ENCODE results near the gene CHEK2.
"Not testable (repeated sequence)": the region's sequence is repeated elsewhere in the genome, so short reads cannot be mapped to it uniquely, and the experiment has no call there.

The CHEK2 gene

DNA sequence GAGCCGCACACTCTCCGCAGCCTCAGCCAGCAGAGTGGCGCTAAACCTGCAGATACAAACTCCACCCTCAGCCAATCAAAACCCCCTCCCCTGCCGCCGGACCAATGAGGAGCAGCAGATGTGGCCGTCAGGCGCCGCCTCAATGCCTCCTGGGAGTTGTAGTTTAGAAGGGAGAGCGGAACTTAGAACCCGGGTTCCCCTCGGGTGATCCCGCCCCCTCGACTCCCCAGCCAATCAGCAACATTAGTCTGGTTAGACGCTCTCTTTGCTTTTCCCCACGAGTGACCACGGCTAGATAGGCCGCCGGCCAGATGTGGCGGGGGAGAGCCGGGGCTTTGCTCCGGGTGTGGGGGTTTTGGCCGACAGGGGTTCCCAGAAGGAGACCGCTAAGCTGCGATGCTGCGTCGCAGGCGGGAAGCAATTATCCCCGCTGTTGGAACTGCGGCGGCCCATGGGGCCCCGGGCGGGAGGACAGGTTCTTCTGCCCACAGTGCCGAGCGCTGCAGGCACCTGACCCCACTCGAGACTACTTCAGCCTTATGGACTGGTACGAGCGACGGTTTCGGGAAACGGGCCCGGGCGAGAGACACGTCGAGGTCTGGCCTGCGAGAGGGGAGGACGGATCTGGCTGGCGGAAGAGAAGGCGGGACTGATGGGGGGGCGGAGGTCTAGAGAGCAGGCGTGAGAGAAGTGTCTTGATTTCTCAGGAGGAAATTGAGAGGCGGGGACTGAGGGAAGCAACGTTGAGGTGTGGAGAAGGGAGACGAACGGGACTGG lies at the start of gene CHEK2, which contains the start of gene HSCB:
Gene CHEK2 (minus strand): TSS at position 36 of the 777 bp plus-strand sequence. CDS start 7,099 bp downstream, outside the sequence.
Gene HSCB (plus strand): TSS at position 255 of the 777 bp plus-strand sequence. CDS start 57 bp downstream, at position 312.
- DNase-seq (ENCODE audit: low spot score), result peak; percentile 98

DNA sequence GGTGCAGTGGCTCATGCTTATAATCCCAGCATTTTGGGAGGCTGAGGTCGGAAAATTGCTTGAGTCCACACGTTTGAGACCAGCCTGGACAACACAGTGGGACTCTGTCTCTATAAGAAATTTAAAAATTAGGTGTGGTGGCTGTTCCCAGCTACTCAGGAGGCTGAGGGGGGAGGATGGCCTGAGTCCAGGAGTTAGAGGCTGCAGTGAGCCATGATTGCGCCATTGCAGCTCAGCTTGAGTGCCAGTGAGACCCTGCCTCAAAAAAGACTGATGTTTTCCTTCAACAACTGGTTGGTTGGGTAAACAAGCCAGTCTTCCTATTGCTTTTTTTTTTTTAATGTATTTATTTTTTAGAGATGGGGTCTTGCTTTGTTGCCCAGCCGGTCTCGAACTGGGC lies 49.5 kb upstream of the CHEK2 start:
- DNase-seq (ENCODE audit: low spot score), result no peak

DNA sequence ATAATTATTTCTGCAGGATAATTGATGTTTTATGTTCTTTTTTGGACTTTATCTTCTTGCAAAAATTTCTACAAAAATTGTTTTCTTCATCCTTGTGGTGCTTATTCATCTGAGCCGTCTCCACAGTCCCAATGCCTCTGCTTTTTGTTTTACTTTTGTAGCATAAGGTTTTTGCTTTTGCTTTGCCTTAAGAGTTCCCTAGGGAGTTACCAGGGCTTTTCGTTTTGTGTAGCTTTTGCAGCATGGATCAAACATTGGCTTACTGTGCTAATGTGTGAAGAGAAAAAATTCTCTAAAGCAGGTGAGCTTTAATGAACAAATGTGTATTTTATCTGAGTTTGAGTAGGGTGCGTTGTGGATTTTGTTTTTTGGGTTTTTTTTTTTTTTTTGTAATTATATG lies 47.0 kb upstream of the CHEK2 start:
- DNase-seq (ENCODE audit: low spot score), result no peak

DNA sequence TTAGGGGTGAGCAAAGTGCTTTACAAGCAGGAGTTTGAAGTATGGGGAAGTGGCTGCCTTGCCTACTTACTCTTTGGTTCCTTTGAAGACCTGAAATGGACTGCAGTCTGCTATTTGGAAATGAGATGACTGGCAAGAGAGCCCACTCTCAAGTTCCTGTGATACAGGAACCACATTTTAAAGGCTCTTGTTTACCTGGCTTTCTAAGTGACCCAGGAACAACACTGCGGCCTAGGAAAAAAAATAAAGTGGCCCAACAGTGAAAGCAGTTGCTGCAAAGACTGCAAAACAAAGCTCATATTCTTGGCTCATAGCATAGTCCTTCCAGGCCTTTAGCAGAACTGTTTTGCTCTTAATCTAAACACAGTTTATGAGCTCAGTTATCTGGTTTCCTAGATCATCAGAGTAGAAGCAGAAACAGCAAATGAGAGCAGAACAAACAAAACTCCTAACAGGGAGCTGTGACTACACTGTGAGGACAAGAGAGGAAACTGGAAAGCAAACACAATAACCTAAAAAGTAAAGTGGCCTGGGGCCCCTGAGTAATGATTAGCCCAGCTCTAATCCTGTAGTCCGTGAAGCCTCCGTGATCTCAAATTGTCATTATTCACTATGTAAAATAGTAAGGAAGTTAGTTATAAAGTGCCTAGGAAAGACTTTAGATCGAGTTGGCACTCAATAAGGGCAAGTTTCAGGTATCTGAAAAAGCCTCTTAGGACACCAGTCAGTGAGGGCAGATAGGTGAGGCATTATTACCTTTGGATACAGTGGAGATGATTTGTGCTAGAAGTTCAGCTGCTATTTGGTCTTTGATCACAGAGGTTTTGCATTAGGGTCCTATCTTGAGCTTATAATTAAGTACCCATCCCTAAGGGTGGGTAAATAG lies 42.4 kb upstream of the CHEK2 start:
- DNase-seq (ENCODE audit: low spot score), result no peak

DNA sequence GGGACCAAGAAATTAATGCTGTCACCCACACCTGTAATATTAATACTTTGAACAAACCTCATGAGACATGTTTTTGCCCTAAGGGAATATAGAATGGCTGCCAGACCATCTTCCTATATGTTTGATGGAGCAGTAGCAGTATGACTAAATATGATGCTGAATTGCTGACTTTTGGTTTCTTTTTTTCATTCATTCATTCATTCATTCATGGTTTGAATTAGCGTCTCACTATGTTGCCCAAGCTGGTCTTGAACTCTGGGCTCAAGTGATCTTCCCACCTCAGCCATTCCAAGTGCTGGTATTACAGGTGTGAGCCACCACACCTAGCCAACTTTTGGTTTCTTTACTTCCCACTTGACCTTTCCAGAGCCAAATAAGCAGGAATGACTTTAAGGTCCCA lies 38.7 kb upstream of the CHEK2 start:
- no peak for DNase-seq (ENCODE audit: low spot score)

DNA sequence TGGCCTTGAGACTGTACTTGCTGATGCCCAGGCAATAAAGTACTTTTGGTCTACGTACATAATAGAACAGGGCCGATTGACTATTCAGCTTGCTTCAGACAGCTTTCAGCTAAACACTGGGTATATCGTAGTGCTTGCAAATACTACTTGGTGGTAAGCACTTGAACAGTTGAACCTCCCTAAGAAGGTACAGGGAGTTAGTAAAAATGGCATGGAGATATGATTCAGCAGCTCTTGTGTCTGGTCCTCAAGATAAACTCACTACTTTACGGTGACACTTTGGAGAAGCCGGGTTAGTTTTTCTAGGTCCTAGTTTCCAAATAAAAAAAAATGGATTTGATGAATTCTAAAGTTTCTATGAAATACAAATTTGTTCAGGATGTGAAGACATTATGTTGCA lies 38.2 kb upstream of the CHEK2 start:
- peak; percentile 78 for DNase-seq (ENCODE audit: low spot score)

DNA sequence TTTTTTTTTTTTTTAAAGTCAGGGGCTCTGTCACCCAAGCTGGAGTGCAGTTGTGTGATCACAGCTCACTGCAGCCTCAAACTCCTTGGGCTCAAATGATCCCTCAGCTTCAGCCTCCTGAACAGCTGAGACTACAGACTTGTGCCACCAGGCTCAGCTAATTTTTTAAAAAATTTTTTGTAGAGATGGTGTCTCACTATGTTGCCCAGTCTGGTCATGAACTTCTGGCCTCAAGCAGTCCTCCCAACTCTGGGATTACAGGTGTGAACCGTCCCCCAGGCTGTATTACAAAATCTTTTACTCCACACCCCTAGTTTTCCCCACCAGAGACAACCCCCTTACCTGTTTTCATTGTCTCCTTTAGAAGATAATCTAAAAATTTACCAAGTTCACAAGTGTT lies 32.8 kb upstream of the CHEK2 start:
- no peak for DNase-seq (ENCODE audit: low spot score)

DNA sequence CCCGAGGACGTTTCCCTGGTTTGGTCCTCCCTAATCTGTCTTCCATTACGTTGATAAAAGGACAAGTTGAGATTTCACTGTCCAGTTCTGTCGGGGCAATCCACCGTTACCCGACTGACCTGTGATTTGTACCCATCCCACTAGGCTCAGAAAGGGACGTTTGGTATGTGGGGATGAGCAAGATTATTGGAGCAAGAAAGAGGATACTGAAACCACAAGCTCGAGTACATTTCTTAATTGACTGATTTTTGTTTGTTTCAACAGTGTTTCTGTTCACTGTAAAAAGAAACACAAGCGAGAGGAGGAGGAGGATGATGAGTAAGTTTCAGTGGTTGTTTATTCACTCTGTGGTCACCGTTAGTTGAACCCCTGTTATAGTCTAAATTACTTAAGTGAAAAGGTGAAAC lies 31.8 kb upstream of the CHEK2 start:
- DNase-seq (ENCODE audit: low spot score), result no peak

DNA sequence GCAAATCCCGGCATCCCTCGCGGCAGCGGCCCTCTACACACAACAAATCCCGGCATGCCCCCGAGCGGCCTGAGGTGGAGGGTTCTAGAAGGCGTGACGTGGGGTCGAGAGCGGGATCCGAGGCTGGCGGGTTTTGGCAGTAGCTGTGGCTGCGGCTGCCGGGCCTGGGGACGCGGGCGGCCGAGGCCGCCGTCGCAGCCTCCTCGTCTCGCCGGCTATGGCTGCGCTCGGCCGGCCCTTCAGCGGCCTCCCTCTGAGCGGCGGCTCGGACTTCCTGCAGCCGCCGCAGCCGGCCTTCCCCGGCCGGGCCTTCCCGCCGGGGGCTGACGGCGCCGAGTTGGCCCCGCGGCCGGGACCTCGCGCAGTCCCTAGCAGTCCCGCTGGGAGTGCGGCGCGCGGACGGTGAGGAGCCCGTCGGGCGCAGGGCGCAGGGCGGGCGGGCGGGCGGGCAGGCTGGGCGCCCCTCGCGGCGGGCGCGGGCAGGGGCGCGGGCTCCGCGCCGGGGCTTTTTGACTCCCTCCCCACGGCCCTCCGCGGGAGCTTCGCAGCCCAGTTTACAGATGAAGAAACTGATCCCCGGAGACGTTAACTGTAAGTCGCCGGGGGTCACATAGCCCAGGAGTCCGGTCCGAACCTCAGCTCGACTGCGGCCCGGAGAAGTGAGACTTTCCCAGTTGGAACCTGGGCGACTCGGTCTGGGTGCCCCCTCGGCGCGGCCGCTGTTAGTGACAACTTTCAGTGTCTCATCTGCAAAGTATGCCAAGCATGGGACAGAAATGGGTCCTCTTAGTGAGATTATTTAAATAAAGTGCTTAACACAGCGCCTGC lies 31.2 kb upstream of the CHEK2 start, which contains the start of gene CCDC117:
Gene CCDC117 (plus strand): TSS at position 63 of the 828 bp plus-strand sequence. CDS start 155 bp downstream, at position 218.
- DNase-seq (ENCODE audit: low spot score), result peak; percentile 93

DNA sequence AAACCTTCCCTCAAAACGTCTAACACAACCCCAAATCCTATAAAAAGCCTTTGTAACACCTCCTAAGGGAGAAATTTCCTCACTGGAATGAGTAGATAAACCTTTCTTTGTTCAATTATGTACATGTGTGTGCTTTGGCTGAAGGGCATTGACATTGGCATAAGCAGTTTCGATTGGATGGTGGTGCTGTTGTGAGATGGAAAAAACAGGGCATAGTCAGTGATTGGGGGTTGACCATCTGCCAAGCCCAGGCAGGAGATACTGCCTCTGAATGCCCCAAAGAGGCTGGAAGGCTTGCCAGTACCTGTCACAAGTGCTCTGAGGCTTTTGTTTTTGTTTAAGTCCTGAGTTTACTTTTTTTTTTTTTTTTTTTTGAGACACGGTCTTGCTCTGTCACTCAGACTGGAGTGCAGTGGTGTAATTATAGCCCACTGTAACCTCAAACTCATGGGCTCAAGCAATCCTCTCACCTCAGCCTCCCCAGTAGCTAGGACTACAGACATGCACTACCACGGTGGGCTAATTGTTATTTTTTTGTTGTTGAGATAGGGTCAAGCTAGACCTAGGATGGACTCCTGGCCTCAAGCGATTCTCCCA lies 29.7 kb upstream of the CHEK2 start:
- no peak for DNase-seq (ENCODE audit: low spot score)

DNA sequence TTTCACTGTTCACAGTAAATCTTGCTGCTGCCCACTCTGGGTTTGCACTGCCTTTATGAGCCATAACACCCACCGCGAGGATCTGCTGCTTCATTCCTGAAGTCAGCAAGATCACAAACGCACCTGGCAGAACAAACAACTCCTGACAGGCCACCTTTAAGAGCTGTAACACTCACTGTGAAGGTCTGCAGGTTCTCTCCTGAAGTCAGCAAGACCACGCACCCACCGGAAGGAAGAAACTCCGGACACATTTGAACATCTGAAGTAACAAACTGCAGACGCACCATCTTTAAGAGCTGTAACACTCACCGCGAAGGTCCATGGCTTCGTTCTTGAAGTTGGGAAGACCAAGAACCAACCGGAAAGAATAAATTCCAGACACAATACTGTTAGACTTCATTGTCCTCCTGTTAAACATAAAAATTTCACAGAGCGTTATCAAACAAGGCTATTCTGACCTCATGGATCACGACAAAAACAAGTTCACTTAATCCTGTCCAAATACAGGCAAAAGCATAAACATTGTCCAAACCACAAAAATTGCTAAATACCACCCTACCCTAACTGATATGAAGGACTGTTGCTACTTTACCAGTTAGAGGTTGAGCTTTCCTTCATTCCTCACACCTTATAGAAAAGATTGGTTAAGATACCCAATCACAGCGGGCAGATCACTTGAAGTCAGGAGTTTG lies 27.9 kb upstream of the CHEK2 start:
- no peak for DNase-seq (ENCODE audit: low spot score)

DNA sequence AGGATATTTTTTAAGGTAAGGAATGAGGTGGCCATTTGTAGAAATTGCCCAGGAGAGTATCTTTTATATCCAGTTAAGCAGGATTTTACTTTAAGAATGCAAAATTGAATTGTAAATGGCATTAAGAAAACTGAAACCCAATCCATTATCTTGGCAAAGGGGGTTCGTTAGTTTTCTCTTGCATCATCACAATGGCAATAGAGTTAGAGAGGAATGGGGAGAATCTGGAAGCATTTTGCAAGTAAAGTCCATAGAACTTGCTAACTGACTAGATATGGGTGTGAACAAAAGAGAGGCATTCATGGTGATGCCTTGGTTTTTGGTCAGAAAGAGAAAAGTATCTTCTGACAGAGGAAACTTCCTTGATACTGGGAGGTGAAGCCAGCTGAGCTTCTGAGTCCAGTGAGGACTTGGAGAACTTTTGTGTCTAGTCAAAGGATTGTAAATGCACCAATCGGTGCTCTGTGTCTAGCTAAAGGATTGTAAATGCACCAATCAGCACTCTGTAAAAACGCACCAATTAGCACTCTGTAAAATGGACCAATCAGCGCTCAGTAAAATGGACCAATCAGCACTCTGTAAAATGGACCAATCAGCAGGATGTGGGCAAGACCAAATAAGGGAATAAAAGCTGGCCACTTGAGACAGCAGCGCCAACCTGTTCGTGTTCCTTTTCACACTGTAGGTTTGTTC lies 27.2 kb upstream of the CHEK2 start:
- DNase-seq (ENCODE audit: low spot score), result no peak

DNA sequence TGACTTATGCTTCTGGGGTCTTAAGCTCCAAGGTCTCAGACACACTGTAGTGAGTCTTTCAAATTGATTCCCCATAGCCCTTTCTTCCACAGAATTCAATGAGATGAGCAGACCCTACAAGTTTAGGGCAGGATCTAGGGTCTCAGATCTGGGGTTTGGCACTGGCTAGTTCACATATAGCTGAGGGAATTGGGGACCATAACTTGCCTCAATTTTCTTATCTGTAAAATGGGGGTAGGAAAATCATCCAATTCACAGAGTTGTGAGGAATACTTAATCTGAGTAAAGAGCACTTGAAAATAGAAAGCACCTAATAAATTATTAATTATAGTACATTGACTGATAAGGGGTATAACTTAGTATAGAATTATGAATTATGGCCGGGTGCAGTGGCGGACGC lies 25.0 kb upstream of the CHEK2 start:
- no peak for DNase-seq (ENCODE audit: low spot score)

DNA sequence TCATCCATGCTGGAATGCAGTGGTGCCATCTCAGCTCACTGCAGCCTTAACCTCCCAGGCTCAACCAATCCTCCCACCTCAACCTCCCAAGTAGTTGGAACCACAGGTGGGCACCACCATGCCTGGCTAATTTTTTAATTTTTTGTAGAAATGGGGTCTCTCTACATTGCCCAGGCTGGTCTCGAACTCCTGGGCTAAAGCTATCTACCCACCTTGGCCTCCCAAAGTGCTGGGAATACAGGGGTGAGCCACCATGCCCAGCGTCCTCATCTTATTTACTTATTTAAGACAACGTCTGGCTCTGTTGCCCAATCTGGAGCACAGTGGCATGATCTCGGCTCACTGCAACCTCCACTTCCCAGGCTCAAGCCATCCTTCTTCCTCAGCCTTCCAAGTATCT lies 20.4 kb upstream of the CHEK2 start:
- DNase-seq (ENCODE audit: low spot score), result not testable (repeated sequence)

DNA sequence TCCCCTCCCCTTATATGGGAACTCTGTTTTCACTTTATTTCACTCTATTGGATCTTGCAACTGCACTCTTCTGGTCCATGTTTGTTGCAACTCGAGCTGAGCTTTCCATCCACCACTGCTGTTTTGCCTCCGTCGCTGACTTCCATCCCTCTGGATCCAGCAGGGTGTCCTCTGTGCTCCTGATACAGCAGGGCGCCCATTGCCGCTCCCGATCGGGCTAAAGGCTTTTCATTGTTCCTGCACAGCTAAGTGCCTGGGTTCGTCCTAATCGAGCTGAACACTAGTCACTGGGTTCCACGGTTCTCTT lies 19.8 kb upstream of the CHEK2 start:
- DNase-seq (ENCODE audit: low spot score), result no peak

DNA sequence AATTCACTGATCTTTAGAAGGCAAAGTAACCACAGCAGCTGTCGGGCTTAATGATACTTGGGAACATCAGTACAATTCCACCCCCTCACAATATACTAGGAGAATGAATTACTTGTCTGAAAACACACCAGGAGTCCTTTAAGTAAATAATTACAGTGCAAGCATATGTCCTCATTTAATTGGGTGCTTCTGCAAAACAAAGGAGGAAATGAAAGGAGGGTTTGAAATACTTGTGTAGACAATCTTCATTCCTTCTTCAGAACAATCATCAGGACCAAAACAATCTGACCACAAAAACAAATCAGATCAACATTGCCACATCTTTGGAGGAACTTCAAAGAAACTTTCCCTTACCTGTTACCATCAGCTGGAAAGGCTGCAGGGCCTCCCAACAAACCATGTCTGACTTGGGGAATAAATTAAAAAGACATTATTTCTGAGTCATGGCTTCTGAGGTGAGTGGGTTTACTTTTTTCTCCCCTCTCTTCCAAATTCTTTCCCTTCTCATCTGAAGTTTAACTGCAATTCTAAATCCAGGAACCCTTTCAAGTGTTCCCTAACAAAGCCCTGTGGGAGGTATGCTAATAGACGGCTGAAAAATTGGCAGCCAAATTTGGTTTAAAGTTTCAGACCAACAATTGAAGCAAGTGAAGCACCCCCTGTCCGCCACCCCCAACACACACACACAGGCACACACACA lies 18.4 kb upstream of the CHEK2 start:
- no peak for DNase-seq (ENCODE audit: low spot score)

DNA sequence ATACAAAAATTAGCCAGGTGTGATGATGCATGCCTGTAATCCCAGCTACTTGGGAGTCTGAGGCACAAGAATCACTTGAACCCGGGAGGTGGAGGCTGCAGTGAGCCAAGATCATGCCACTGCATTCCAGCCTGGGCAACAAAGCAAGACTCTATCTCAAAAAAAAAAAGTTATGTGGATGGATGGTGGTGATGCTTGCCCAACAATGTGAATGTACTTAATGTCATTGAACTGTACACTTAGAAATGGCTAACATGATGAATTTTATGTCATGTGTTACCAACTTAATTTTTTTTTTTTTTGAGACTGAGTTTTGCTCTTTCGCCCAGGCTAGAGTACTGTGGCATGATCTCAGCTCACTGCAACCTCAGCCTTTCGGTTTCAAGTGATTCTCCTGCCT lies 12.9 kb upstream of the CHEK2 start:
- DNase-seq (ENCODE audit: low spot score), result not testable (repeated sequence)

DNA sequence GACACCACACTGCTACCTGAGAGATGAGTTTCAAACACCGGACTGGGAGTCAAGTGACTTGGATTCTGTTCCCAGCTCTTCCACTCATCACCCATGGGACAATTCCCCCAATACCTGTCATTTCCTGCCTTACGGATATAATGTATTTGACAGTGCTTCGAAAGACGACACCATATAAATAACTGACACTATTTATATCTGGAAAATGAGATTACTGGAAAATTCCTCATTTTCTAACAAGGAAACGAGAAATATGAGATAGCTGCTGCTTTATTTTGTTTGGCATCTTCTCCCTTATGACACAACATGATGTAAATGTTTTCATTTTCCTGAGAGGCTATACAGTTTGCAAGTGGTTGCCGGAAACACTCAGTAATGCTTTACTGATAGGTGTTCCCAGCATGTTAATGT lies 8.9 kb upstream of the CHEK2 start:
- DNase-seq (ENCODE audit: low spot score), result no peak

DNA sequence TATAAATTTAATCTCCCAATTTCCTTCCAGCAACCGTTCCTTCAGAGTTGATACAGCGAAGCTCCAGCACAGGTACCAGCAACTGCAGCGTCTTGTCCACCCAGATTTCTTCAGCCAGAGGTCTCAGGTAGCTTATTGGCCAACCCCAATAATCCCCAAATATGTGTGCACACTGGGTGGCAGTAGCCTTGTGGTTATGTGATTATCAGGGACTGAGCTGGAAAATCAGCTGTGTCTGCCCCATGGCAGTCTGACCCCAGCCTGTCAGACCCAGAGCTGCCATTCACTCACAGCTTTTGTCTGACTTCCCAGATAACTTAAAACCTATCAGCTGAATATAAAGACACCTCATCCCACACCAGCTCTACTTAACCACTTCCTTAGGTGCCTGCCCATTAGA lies 2.2 kb upstream of the CHEK2 start:
- DNase-seq (ENCODE audit: low spot score), result no peak

DNA sequence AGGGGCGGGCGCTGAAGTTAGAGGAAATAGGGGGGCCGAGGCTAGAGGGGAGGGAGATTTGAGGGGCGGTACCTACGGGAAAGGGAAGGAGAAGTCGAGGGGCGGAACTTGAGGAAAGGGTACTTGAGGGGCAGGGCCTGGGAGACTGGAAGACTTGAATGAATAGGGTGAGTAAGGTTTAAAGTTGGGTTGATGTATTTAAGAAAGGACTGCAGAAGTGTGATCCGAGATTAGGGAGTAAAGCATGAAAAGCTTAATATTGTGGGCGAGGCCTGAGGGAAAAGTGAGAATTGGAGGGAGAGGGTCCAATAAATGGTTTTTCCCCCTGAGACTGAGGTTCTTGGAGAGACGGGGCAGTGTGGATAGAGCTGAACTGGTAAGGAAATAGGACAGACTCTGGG lies 942 bp upstream of the CHEK2 start:
- DNase-seq (ENCODE audit: low spot score), result no peak

Measured in hematopoietic multipotent progenitor cell treated with erythropoietin and hydrocortisone succinate and interleukin-3 and kit ligand, for 15 days (in vitro differentiated cells).